Activated CD8-positive, alpha-beta T cell treated with anti-CD3 and anti-CD28 coated beads for 36 hours (primary cell): ENCODE measurements around the gene CXCL6. TPM values are rescaled to one million over a fixed set of nuclear protein-coding genes. Genes with fewer than 3 reads are reported as not detected.

Experiments
- ATAC-seq: fragments of 200-7000 bp; cut with Tn5 transposase; one replicate; pipeline ENCODE4 v1.10.0; 2021; ENCODE audit warnings: mild to moderate bottlenecking, moderate library complexity
- CTCF ChIA-PET: fragments of 350-600 bp; sonication (Branson Sonifier 250); formaldehyde crosslinking; loops from one replicate; lab custom pipeline; 2021; ENCODE audit warnings: antibody characterized with exemption; lab: Charles Lee
- POLR2A ChIA-PET: fragments of 350-600 bp; sonication (Branson Sonifier 250); formaldehyde crosslinking; loops from one replicate; lab custom pipeline; 2021; ENCODE audit warnings: antibody characterized with exemption; lab: Charles Lee
- DNase-seq: peaks from one replicate; pipeline ENCODE4 v3.0.0-alpha.2; 2020
- H3K27ac Mint-ChIP-seq: one replicate; pipeline ENCODE4 v1.8.0; 2021; ENCODE audit warnings: mild to moderate bottlenecking, mixed read lengths
- H3K27me3 Mint-ChIP-seq: one replicate; pipeline ENCODE4 v1.8.0; 2021; ENCODE audit warnings: mixed read lengths
- H3K36me3 Mint-ChIP-seq: one replicate; pipeline ENCODE4 v1.8.0; 2021; ENCODE audit warnings: low read depth, mixed read lengths
- H3K4me1 Mint-ChIP-seq: one replicate; pipeline ENCODE4 v1.8.0; 2021; ENCODE audit warnings: low read depth, mixed read lengths
- H3K4me3 Mint-ChIP-seq: one replicate; pipeline ENCODE4 v1.8.0; 2021; ENCODE audit warnings: mild to moderate bottlenecking, moderate library complexity, mixed read lengths
- H3K9me3 Mint-ChIP-seq: one replicate; pipeline ENCODE4 v1.8.0; 2021; ENCODE audit warnings: mixed read lengths
- intact Hi-C: fragments of 100-400 bp; cut with micrococcal nuclease; formaldehyde crosslinking; loops from one replicate; pipeline ENCODE4 v1.10.0; 2022
- total RNA-seq, 2 experiments: library from RNA; stranded (reverse); gene quantifications; one replicate each; pipeline ENCODE4 v1.2.3, GENCODE V29; 2021
- TF ChIP-seq, protein P1 (sequence below): fragments of 200-600 bp; IDR thresholded peaks from one replicate; pipeline ENCODE4 v1.8.0; 2022; ENCODE audit warnings: antibody characterized with exemption, mild to moderate bottlenecking

Gene CXCL6
- total RNA-seq, 2 experiments from 2014 or later = not detected

DNA sequence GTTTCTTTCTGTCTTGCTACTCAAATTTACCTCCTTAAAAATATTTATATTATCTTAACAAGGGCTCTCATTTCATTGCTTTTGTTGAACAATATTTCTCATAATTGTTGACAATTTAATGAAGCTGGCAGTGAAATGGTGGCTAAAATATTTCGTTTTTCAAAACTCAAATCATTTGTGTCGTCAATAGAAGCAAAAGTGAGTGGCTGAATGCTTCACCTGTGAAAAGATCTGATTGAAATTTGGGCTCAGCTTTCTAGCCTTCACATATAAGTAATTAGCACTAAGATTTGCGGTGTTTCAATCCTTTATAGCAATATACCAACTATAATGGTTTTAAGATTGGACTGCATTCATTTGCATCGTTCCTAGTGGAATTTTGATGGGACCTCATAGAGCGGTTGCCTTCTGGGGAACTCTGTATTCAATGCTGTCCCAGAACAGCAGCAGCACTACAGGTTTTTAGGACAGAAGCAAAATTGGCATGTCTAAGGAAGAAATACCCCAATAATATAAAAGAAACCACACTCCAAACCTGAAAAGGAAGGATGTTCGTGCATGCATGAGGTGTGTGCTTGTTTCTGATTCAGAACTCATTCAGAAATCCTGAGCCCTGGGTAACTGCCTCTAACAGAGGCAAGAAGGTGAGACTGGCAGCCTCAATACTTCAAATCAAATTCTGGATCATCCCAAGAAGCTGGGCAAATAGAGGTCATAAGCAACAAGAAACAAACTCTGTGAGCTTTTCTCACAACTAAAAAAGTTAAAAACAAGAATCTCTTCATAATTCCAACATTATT lies 35.2 kb downstream of the CXCL6 start:
- Mint-ChIP-seq H3K4me3 (no peak overlapping the region), H3K4me1 (peaks cover 4% of the 10 kb centered on the region), H3K27me3 (peaks cover 25% of the 10 kb centered on the region), H3K9me3 (no peaks in the 10 kb centered on the region), H3K27ac (no peak overlapping the region), H3K36me3 (no peaks in the 10 kb centered on the region)
- ATAC-seq (no peak), DNase-seq (no peak)
- CTCF ChIA-PET = interaction anchor here (1.3 kb wide), 1 partner anchor 263 kb away, joined by 3 read pairs; no protein-coding TSS in a partner anchor
- TF ChIP-seq, protein P1, sequence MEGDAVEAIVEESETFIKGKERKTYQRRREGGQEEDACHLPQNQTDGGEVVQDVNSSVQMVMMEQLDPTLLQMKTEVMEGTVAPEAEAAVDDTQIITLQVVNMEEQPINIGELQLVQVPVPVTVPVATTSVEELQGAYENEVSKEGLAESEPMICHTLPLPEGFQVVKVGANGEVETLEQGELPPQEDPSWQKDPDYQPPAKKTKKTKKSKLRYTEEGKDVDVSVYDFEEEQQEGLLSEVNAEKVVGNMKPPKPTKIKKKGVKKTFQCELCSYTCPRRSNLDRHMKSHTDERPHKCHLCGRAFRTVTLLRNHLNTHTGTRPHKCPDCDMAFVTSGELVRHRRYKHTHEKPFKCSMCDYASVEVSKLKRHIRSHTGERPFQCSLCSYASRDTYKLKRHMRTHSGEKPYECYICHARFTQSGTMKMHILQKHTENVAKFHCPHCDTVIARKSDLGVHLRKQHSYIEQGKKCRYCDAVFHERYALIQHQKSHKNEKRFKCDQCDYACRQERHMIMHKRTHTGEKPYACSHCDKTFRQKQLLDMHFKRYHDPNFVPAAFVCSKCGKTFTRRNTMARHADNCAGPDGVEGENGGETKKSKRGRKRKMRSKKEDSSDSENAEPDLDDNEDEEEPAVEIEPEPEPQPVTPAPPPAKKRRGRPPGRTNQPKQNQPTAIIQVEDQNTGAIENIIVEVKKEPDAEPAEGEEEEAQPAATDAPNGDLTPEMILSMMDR = no peak
- POLR2A ChIA-PET = no interaction called here
- intact Hi-C loops = no loop called here

DNA sequence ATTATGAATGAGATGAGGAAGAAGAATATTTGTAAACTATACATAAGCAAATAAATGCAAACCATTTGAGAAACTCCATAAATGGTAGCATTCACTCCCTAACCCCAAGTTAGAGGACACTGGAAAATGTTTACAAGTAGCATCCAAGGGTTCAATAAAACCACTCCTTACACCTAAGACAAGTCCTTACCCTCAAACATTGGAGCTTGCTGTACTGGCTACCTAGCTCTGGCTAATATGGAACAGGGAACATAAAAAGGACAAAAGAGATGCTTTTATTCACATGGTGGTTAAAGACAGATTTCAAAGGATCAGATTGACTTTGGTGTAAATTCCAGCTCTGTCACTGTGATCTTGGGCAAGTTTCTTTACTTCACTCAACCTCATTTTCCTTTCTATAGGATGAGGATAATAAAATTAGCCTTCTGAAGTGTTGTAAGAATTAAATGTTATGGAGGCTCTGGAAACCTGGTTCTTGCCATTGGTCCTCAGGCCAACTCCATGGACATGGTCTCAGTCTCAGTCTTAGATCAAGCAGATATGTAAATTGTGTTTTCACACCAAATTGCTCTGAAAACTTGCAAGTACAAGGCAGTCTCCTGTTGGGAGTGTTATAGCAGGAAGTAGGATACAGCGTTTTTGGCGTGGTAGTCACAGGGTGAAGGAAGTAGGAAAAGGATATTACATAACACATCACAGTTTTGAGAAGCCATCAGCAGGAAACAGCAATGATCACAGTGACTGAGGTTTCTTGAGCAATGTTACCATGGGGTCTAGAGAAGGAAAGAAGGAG lies 36.0 kb downstream of the CXCL6 start:
- H3K4me1 Mint-ChIP-seq = peaks cover 4% of the 10 kb centered on the region
- intact Hi-C loops = no loop called here
- DNase-seq = no peak
- no peak for ATAC-seq
- H3K36me3 Mint-ChIP-seq = no peaks in the 10 kb centered on the region
- TF ChIP-seq, protein P1 = no peak
- no peaks in the 10 kb centered on the region for H3K9me3 Mint-ChIP-seq
- H3K27ac Mint-ChIP-seq = no peak overlapping the region
- ChIA-PET POLR2A (no interaction called here), CTCF (interaction anchor here (1.3 kb wide), 1 partner anchor 262 kb away, joined by 3 read pairs; no protein-coding TSS in a partner anchor)
- no peak overlapping the region for H3K4me3 Mint-ChIP-seq
- peaks cover 25% of the 10 kb centered on the region for H3K27me3 Mint-ChIP-seq

GRCh38 chr4:73874386-73874785 lies 37.9 kb downstream of the CXCL6 start:
- intact Hi-C loops = no loop called here
- Mint-ChIP-seq H3K4me3 (no peak overlapping the region), H3K36me3 (no peaks in the 10 kb centered on the region), H3K4me1 (no peaks in the 10 kb centered on the region), H3K9me3 (no peaks in the 10 kb centered on the region), H3K27ac (no peak overlapping the region), H3K27me3 (peaks cover 13% of the 10 kb centered on the region)
- no peak for DNase-seq
- POLR2A ChIA-PET = no interaction called here
- no peak for ATAC-seq
- CTCF ChIA-PET = no interaction called here
- TF ChIP-seq, protein P1 = no peak

GRCh38 chr4:73875401-73875800 lies 38.9 kb downstream of the CXCL6 start:
- intact Hi-C loops = no loop called here
- DNase-seq (no peak), ATAC-seq (no peak)
- H3K4me3 Mint-ChIP-seq = no peak overlapping the region
- POLR2A ChIA-PET = no interaction called here
- CTCF ChIA-PET = no interaction called here
- TF ChIP-seq, protein P1 = no peak
- no peaks in the 10 kb centered on the region for H3K4me1 Mint-ChIP-seq
- no peak overlapping the region for H3K27ac Mint-ChIP-seq
- no peaks in the 10 kb centered on the region for H3K36me3 Mint-ChIP-seq
- H3K9me3 Mint-ChIP-seq = no peaks in the 10 kb centered on the region
- peaks cover 9% of the 10 kb centered on the region for H3K27me3 Mint-ChIP-seq

GRCh38 chr4:73883306-73883705 lies 46.8 kb downstream of the CXCL6 start:
- no peak overlapping the region for H3K4me3 Mint-ChIP-seq
- ChIA-PET CTCF (no interaction called here), POLR2A (no interaction called here)
- no peaks in the 10 kb centered on the region for H3K4me1 Mint-ChIP-seq
- H3K27ac Mint-ChIP-seq = no peak overlapping the region
- no peak for ATAC-seq
- no peak for DNase-seq
- intact Hi-C loops = no loop called here
- no peaks in the 10 kb centered on the region for H3K9me3 Mint-ChIP-seq
- H3K27me3 Mint-ChIP-seq = no peaks in the 10 kb centered on the region
- H3K36me3 Mint-ChIP-seq = no peaks in the 10 kb centered on the region
- TF ChIP-seq, protein P1 = no peak
